ENCODE data around the gene NADK.
"Not testable (repeated sequence)": the region's sequence is repeated elsewhere in the genome, so short reads cannot be mapped to it uniquely, and the experiment has no call there.

Gene NADK

DNA sequence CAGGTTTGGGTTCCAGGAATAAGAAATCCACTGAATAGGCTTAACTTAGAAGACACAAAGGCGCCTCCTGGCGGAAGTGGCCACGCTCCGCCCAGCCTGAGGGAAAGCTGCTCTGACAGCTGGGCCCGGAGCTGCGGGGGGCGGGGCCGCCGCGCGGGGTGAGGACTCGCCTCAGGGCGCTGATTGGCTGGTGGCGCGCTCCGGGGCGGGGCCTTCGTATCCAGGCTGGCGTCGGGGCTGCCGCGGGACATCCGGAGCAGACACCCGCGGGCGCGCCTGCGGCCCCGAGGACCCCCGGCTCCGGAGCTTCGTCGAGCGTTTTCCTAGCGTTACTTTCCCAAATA, 31.7 kb downstream of the NADK start:
- not testable (repeated sequence) for DNase-seq (ENCODE audit: low spot score)

DNA sequence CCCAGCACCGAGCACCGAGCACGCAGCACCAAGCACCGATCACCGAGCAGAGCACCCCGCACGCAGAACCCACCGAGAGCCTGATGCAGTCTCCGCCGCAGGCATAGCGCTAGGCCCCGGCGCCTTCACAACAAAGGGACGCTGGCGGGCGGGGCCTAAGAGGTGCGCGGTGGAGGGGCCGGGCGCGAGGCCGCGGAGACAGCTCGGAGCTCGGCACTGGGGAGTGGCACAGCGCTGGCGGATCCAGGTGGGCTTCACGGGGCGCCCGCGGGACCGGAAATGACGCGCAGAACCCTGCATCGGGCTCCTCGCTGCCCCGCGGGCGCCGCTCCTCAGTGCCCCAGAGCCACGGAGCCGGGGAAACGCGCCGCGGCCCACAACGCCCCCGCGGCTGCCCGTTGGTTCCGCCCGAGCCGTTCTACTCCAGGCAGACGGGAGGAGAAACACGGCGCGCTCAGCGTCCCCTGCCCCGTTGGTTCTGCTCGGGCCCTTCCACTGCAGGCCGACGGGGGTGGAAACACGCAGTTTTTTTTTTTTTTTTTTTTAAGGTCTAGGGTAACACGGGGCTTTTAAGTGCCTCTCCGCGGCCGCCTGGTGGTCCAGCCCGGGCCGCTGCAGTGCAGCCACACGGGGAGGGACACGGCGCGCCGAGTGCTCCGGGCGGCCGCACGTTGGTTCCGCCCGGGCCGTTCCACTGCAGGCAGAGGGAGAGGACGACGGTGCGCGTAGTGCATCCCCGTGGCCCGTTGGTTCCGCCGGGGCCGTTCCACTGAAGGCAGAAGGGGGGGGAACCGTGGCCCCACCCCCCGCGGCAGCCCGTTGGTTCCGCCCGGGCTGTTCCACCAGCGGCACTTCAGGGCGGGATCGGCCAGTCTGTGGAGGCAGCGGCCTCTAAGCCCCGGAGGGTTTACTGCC, 32.4 kb downstream of the NADK start:
- peak; percentile 70 for DNase-seq (ENCODE audit: low spot score)

- not testable (repeated sequence) for DNase-seq (ENCODE audit: low spot score)
These were observed 35.7 kb downstream of the NADK start for GRCh38 chr1:1742529-1742928.

GRCh38 chr1:1741013-1741412, 37.3 kb downstream of the NADK start:
- not testable (repeated sequence) for DNase-seq (ENCODE audit: low spot score)

DNA sequence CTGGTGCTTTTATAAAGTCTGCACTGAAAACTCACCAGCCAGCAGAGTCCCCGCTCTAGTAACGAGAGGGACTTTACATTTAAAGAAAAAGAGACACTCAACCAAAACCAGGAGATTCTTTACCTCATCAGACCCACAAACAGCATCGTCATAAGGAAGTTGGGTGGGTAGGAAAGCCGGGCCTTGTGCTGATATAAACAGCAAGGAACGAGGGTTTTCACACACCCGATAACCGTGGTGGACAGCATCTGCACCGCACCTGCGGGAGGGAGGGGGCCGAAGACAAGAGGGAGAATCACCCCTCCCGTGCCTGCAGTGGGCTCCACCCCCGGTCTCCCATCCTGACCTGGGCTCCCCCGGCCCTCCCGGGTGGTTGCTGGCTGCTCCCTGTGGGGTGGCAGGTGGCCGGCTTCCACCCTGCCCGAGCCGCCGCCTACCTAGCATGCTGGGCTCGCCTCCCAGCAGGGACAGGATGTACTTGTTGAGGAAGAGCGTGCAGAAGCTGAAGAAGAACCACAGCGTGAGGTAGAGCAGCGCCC, 39.4 kb downstream of the NADK start:
- DNase-seq (ENCODE audit: low spot score), result not testable (repeated sequence)

GRCh38 chr1:1737675-1738590, 40.3 kb downstream of the NADK start:
- not testable (repeated sequence) for DNase-seq (ENCODE audit: low spot score)

- DNase-seq (ENCODE audit: low spot score), result no peak
These were observed 45.9 kb downstream of the NADK start for GRCh38 chr1:1732381-1732780.

- DNase-seq (ENCODE audit: low spot score), result no peak
These were observed 47.4 kb downstream of the NADK start for GRCh38 chr1:1730870-1731269.

DNA sequence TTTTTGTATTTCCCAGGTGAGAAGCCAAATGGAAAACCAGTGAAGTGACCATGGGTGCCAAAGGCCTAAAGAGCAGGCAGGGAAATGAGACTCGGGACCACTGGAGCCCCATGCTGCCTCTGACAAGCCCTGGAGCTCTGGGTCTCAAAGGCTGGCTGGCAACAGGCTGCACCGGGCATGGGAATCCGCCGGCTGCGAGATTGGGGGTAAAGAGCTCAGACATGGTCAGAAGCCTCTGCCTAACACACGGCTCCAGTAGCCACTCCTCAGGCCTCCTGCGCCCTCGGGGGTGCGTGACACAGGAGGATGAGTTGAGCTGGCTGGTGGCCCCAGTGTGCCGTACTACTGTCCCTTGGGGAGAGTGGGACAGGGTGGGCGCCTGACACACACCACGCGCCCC, 48.0 kb downstream of the NADK start:
- not testable (repeated sequence) for DNase-seq (ENCODE audit: low spot score)

DNA sequence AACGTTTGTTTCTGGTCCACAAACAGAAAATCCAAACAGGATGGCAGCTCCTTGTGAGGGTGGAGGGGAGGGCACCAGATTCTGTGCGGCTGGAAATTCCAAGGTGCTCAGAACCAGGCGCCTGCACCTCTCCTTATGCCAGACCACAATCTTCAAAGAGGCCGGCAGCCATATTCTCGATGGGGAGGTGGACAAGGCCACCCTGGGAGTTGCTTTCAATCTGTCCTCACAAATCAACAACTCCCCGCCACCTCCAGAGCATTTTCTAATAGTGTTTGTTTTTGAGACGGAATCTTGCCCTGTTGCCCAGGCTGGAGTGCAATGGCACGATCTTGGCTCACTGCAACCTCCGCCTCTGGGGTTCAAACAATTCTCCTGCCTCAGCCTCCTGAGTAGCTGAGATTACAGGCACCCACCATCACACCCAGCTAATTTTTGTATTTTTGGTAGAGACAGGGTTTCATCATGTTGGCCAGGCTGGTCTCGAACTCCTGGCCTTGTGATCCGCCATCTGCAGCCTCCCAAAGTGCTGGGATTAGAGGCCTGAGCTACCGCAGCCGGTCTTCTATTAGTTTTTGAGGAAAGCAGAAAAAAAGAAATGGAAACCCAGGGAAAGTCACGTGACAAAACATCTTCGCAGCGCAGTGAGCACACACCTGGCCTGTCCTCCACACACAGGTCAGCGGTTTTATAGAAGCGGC, 49.0 kb downstream of the NADK start:
- DNase-seq (ENCODE audit: low spot score), result not testable (repeated sequence)

DNA sequence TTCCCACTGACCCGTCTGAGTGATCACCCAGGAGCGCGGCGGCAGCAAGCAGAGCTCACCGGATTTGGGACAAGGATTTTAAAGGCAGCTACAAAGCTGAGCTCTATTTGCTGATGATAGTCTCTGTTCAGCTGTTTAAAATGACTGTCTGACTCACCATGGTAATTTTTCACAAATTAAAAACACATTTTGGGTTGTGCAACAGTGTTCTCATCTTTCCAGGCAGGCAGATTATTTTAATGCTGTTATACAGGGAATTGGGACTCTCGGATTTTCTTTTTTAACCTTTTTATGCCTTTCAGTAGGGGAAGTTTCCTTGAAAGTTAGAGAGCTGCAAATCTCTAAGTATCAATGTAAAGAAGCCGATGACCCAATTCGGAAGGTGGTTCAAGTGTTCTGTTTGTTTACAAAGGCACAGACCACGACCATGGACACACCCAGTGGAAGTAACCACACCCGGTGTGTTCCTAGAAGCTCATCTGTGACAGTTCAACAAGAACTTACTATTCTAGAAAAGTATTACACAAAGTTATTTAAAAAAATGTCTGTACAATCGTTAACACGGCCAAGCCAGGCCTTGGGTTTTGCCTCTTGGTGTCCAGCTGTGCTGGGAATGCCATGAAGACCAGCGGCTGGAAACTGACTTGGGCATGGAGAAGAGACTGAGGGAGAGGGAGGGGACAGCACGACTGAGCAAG, 49.8 kb downstream of the NADK start:
- not testable (repeated sequence) for DNase-seq (ENCODE audit: low spot score)

- not testable (repeated sequence) for DNase-seq (ENCODE audit: low spot score)
These were observed 51.1 kb downstream of the NADK start for GRCh38 chr1:1727131-1727651.

GRCh38 chr1:1726088-1726487, 52.2 kb downstream of the NADK start:
- not testable (repeated sequence) for DNase-seq (ENCODE audit: low spot score)

- peak; percentile 98 for DNase-seq (ENCODE audit: low spot score)
These were observed 54.0 kb downstream of the NADK start, which contains the start of gene CDK11A for GRCh38 chr1:1724035-1724864. Gene CDK11A, minus strand, starts transcription at chr1:1724357. Its CDS starts 1,539 bp downstream, at chr1:1722818.

DNA sequence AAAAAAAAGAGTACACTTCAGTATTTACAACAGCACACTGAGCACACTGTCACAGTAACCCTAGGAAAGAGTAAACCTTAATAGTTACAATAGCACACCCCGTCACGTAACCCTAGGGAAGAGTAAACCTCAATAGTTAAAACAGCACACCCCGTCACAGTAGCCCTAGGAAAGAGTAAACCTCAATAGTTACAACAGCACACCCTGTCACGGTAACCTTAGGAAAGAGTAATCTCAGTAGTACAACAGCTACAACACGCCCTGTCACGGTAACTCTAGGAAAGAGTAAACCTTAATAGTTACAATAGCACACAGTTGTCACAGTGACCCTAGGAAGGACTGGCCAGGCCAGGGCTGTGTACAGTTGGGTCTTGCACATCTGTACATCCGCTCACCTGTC, 57.1 kb downstream of the NADK start:
- no peak for DNase-seq (ENCODE audit: low spot score)

GRCh38 chr1:1715109-1715883, 63.0 kb downstream of the NADK start:
- DNase-seq (ENCODE audit: low spot score), result not testable (repeated sequence)

- DNase-seq (ENCODE audit: low spot score), result not testable (repeated sequence)
These were observed 70.4 kb downstream of the NADK start for GRCh38 chr1:1707897-1708296.

DNA sequence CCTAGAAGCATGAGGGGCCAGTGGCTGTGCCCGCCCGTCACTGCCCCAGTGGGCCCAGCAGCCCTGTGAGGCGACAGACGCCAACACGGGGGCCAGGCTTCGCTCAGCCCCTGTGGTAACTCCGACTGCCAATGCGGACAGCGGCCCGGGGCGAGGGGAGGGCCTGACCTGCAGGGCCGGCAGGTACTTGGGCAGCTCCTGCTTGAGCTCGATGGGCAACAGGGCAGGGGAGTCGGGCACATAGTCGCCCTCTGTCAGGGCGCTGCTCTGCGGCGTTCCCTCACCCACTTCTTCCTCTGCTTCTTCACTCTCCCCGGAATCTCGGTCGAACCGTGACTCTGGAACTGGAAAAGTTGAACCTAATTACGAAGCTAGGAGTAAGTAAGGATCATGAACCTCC, 71.0 kb downstream of the NADK start:
- not testable (repeated sequence) for DNase-seq (ENCODE audit: low spot score)

- DNase-seq (ENCODE audit: low spot score), result not testable (repeated sequence)
These were observed 72.6 kb downstream of the NADK start for GRCh38 chr1:1705623-1706022.
